Fibroblast of peridontal ligament (primary cell): ENCODE results near the gene XYLT1.

Experiments used
- DNase-seq: peaks from one replicate; pipeline ENCODE4 v3.0.0-alpha.2; 2010; ENCODE audit errors: extremely low read depth

Gene XYLT1

DNA sequence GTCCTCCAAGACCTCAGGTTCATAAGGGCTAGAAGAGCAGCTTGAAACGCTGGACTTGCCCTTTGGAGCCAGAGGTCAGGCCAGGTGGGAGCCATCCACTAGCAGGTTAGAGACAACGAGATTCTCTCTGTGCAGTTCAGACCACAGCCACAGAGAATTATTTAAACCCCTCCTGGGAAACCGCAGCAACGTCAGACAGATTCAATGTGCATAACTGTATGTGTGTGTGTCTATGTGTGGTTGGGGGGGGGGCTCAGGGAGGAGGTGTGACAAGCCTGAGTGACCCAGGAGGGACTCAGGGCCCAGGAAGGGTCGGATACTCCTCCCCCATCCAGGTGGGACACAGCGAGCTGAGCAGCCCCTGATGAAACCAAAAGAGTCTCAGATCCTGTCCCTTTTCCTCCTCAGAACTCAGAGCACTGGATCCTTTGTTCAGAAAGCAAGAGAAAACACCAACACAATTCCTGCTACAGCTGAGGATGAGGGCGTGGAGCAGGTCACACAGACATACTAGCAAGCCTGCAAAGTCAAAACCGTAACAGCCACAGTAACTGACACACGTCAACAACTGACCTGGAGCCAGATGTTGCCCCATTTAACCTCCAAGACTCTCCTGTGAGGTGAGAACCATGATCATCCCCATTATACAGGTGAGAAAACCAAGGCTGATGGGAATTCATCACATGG, 66.8 kb downstream of the XYLT1 start:
- no peak for DNase-seq

- no peak for DNase-seq
Observed at GRCh38 chr16:17403156-17403809, 67.5 kb downstream of the XYLT1 start.

- peak; percentile 34 for DNase-seq
Observed at GRCh38 chr16:17397499-17397891, 73.3 kb downstream of the XYLT1 start.

DNA sequence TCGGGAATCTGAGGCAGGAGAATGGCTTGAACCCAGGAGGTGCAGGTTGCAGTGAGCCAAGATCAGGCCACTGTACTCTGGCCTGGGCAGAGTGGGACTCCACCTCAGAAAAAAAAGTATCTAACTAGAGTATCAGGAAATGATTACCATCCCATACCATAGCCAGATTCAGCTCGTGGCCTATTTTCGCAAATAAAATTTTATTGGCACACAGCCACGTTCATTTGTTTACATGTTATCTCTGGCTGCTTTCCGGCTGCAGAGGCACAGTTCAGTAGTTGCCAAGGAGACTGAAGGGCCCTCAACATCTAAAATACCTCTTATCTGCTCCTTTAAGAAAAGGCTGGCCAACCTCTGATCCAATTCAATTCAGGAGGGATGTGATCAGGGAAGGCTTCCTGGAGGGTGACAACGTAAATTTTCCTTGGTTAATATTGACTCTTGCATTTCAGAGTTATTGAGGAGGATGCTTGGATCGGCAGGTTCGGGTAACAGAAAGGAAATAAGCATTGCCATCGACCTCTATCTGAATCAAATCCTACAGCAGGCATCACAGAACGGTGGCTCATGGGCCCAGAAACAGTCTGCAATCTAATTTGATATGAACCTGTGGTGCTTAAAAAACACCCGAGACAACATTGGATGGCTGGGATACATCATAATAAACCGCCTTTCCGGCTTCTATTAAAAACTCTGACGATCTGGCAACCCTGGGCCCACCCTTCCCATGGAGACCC, 73.8 kb downstream of the XYLT1 start:
- DNase-seq: peak; percentile 64

DNA sequence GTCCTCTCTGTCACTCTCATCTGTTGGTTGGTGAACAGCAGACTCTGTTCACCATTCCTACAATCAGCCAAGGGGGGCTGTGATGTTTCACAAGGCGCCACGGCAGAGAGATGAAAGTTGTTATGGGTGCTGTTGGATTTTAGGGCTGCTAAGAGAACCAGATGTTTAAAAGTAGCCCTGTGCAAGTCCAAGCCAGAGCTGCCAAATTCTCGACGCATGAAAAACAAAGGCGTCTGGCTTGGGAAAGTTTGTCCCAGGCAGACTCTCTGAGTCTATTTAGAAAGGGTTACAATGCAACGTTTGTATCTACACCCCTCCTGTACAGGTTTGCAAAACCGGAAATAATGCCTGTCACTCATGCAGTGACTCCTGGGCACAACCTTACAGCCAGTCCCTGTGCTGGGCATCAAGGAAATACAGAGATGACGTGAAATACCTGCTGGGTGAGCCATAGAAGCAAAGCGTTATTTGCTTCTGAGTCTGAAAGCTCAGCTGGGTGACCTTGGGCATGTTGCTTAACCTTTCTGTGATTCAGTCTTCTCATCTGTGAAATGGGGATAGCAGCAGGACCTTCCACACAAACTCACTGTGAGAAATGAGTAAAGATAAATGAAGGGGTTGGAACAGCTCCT, 74.8 kb downstream of the XYLT1 start:
- DNase-seq: no peak

GRCh38 chr16:17392857-17393692, 77.7 kb downstream of the XYLT1 start:
- DNase-seq: no peak

- no peak for DNase-seq
Observed at GRCh38 chr16:17392127-17392856, 78.5 kb downstream of the XYLT1 start.

DNA sequence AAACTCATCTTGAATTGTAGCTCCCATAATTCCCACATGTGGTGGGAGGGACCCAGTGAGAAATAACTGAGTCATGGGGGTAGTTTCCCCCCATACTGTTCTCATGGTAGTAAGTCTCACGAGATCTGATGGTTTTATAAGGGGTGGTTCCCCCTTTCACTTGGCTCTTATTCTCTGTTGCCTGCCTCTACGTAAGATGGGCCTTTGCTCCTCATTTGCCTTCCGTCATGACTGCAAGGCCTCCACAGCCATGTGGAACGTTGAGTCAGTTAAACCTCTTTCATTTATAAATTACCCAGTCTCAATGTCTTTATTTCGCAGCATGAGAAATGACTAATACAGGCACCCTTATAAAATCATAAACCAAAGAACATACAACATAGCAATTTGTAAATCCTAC, 79.0 kb downstream of the XYLT1 start:
- no peak for DNase-seq

DNA sequence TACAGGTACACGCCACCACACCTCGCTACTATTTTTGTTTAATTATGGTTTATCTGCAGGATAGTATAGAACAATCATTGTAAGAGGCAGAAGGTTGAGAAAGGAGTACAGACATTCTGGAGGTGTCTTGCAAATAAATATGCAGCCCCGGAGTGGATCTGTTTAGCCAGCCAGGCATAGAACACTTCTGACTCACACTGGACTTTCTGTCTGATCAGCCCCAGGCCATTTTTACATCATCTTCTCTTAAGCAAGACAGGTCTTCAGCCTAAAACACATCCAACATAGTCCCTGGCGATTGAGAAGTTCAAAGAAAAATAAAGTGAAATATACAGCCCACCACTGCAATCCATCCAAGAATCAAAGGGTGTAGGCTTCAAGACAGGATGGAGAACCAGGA, 81.4 kb downstream of the XYLT1 start:
- peak; percentile 60 for DNase-seq

GRCh38 chr16:17387256-17387655, 83.5 kb downstream of the XYLT1 start:
- no peak for DNase-seq

- no peak for DNase-seq
Observed at GRCh38 chr16:17386229-17386628, 84.5 kb downstream of the XYLT1 start.

GRCh38 chr16:17384471-17384870, 86.3 kb downstream of the XYLT1 start:
- DNase-seq: no peak

DNA sequence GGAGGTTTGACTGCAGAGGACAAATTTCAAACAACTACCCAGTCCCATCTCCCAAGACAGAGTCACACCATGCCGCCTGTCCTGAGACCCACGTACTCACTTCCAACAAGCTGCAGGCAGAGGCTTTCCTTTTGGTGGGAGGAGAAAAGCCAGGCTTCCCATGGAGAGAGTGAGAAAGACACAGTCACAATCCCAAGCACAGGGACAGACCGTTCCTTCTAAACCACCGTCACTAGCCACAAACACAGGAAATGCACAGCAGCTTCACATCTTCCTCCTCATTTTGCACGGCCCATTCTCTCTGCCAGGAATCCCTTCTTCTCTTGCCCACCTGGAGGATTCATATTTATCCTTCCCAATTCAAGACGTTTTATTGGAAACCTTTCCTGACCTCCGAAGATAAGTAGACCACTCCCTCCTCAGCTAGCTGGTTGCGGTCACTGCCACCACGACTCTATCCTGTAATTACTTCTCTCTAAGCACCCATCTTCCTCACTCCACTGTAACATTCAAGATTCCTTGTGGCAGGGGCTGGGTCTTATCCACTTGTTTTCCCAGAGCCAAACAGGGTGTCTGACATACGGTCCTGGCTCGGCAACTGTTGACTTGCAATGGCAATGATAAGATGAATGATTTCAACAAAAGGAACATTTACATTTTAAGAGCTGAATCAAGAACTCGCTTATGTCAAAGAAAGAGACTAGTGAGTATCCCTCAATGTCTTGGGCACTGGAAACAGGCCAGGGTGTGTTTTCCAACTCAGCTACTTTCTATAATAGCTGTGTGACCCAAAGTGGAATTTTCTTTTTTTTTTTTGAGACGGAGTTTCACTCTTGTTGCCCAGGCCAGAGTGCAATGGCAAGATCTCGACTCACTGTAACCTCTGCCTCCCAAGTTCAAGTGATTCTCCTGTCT, 87.6 kb downstream of the XYLT1 start:
- DNase-seq: no peak

DNA sequence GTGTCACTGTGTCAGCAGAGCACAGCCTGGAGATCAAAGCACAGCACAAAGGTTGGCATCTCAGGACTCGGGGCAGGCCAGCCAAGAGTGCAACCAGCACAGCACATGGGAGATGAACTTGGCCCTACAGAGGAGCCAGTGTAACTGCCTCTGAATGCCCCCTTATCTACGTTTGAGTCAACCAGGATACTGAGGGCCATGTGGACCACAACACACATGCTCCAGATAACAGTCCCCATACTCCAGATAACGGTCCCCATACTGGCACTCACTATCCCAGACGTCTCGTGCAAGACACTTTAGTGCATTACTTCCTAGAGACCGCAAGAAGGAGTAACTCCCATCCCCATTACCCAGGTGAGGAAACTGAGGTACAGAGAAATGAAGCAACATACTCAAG, 88.2 kb downstream of the XYLT1 start:
- no peak for DNase-seq

- no peak for DNase-seq
Observed at GRCh38 chr16:17381784-17382183, 89.0 kb downstream of the XYLT1 start.

DNA sequence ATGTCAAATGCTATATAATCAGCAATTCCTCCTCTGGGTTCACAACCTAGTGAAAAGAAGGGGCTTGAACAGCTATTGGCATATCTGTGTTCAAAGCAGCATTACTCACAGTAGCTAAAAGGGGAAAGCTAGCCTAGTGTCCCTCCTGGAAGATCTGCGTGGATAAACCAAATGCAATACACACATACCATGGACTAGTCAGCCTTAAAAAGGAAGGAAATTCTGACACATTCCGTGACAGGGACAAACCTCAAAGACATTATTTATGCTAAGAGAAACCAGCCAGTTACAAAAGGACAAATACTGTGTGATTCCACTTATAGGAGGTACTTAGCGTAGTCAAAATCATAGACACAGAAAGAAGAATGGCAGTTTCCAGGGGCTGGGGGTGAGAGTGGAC, 90.1 kb downstream of the XYLT1 start:
- DNase-seq: peak; percentile 40

DNA sequence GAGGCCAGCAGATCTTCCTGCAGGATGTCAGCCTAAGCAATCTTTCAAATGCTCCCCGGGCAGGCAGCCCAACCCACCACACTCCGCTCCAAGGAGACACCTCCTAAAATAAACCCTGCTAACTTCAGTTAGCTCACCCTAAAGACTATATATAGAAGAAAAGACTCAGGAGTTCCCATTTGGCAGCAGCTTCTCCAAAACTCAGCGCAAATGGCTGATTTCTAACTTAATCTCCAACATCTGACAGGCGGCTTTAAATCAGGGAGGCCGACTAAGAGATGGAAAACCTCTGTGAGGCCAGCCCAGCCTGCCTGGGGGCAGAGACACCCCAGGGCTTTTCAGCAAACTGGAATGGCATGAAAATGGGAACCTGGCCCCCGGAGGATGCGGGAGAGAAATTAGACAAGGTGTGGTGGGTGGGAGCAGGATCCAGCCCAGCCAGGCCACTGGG, 91.6 kb downstream of the XYLT1 start:
- peak; percentile 76 for DNase-seq

- peak; percentile 56 for DNase-seq
Observed at GRCh38 chr16:17377360-17378324, 93.1 kb downstream of the XYLT1 start.
